T-helper 2 cell treated with Interferon-gamma antibody and Interleukin-4, amounts not matched to agents 5 μg/mL and 100 μg/mL, for 36 hours (primary cell): Measurements from ENCODE around the gene BLOC1S2.

ENCODE experiments used
- DNase-seq: peaks from one replicate; pipeline ENCODE4 v3.0.0; 2021; ENCODE audit warnings: low spot score
- H3K27ac Mint-ChIP-seq: one replicate; pipeline ENCODE4 v1.8.0; 2021; ENCODE audit warnings: mild to moderate bottlenecking, mixed read lengths
- H3K27me3 Mint-ChIP-seq: one replicate; pipeline ENCODE4 v1.8.0; 2021; ENCODE audit warnings: low read depth, mixed read lengths
- H3K36me3 Mint-ChIP-seq: one replicate; pipeline ENCODE4 v1.8.0; 2021; ENCODE audit warnings: low read depth, mixed read lengths
- H3K4me1 Mint-ChIP-seq: one replicate; pipeline ENCODE4 v1.8.0; 2021; ENCODE audit warnings: low read depth, mixed read lengths
- H3K4me3 Mint-ChIP-seq: one replicate; pipeline ENCODE4 v1.8.0; 2022; ENCODE audit warnings: mild to moderate bottlenecking, moderate library complexity, mixed read lengths
- H3K9me3 Mint-ChIP-seq: one replicate; pipeline ENCODE4 v1.8.0; 2021; ENCODE audit warnings: mixed read lengths

The BLOC1S2 gene

GRCh38 chr10:100267239-100268104 lies 19.0 kb downstream of the BLOC1S2 start, which contains the start of gene CWF19L1:
Gene CWF19L1 (minus strand): TSS chr10:100267638. CDS start chr10:100267593, 45 bp downstream.
- Mint-ChIP-seq H3K9me3 (no peaks in the 10 kb centered on the region), H3K4me1 (peaks cover 16% of the 10 kb centered on the region), H3K4me3 (peak within 1 kb of the TSS; percentile 100), H3K27me3 (no peaks in the 10 kb centered on the region), H3K36me3 (peaks cover 3% of the 10 kb centered on the region), H3K27ac (peak within 1 kb of the TSS; percentile 99)
- peak; percentile 78 for DNase-seq

DNA sequence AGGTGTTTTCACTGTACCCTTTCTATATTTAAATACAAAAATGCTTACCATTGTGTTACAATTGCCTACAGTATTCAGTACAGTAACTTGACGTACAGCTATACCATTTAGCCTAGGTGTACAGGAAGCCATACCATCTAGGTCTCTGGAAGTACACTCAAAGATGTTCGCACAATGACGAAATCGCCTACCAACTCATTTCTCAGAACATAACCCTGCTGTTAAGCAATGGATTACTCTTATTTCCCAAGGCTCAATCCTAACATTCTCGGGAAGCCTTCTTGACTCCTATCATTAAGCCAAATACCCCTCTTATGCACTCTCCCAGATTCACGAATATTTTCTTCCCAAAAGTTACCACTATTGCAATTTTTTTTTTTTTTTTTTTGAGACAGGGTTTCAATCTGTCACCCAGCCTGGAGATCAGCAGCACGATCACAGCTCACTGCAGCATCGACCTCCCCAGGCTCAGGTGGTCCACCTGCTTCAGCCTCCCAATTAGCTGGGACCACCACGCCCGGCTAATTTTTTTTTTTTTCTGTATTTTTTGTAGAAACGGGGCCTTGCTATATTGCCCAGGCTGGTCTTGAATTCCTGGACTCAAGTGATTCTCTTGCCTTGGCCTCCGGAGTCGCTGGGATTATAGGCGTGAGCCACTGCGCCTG lies 20.5 kb downstream of the BLOC1S2 start:
- peaks cover 10% of the 10 kb centered on the region for H3K36me3 Mint-ChIP-seq
- no peaks in the 10 kb centered on the region for H3K27me3 Mint-ChIP-seq
- H3K27ac Mint-ChIP-seq: peak overlapping the region; percentile 34
- H3K4me3 Mint-ChIP-seq: peak overlapping the region; percentile 100
- DNase-seq: no peak
- H3K4me1 Mint-ChIP-seq: peaks cover 21% of the 10 kb centered on the region
- no peaks in the 10 kb centered on the region for H3K9me3 Mint-ChIP-seq

GRCh38 chr10:100254191-100254590 lies 32.3 kb downstream of the BLOC1S2 start:
- Mint-ChIP-seq H3K27me3 (no peaks in the 10 kb centered on the region), H3K27ac (no peak overlapping the region), H3K4me1 (no peaks in the 10 kb centered on the region), H3K4me3 (no peak overlapping the region), H3K36me3 (peaks cover 58% of the 10 kb centered on the region), H3K9me3 (no peaks in the 10 kb centered on the region)
- no peak for DNase-seq

DNA sequence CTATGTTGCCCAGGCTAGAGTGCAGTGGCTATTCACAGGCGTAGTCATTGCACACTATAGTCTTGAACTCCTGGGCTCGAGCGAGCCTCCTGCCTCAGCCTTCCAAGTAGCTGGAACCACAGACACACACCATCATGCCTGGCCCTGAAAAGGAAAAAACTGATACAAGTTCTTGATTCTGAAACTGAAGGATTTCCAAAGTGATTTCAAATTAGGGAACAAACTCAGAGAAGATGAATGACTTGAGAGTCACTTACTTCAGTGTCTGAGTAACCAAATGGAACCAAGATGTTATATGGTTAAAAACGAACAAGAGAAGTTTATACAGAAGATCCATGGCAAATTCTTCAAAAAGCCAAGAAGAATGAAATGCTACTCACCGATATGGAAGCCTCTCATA lies 33.4 kb downstream of the BLOC1S2 start:
- Mint-ChIP-seq H3K36me3 (peaks cover 55% of the 10 kb centered on the region), H3K4me3 (no peak overlapping the region), H3K4me1 (no peaks in the 10 kb centered on the region), H3K27me3 (no peaks in the 10 kb centered on the region), H3K27ac (no peak overlapping the region), H3K9me3 (no peaks in the 10 kb centered on the region)
- DNase-seq: no peak

GRCh38 chr10:100248820-100249219 lies 37.7 kb downstream of the BLOC1S2 start:
- H3K27ac Mint-ChIP-seq: no peak overlapping the region

GRCh38 chr10:100245484-100246220 lies 40.8 kb downstream of the BLOC1S2 start:
- Mint-ChIP-seq H3K27ac (no peak overlapping the region), H3K9me3 (no peaks in the 10 kb centered on the region), H3K4me1 (peaks cover 3% of the 10 kb centered on the region), H3K27me3 (no peaks in the 10 kb centered on the region), H3K36me3 (peaks cover 48% of the 10 kb centered on the region), H3K4me3 (no peak overlapping the region)
- no peak for DNase-seq

More at GRCh38 chr10:100248820-100249219, 37.7 kb downstream of the BLOC1S2 start:
- H3K9me3 Mint-ChIP-seq: no peaks in the 10 kb centered on the region
- no peaks in the 10 kb centered on the region for H3K4me1 Mint-ChIP-seq
- no peak for DNase-seq
- H3K27me3 Mint-ChIP-seq: no peaks in the 10 kb centered on the region
- peaks cover 40% of the 10 kb centered on the region for H3K36me3 Mint-ChIP-seq
- no peak overlapping the region for H3K4me3 Mint-ChIP-seq

- no peak overlapping the region for H3K4me3 Mint-ChIP-seq
- peaks cover 7% of the 10 kb centered on the region for H3K4me1 Mint-ChIP-seq
- no peaks in the 10 kb centered on the region for H3K9me3 Mint-ChIP-seq
- H3K27ac Mint-ChIP-seq: no peak overlapping the region
- no peak for DNase-seq
- no peaks in the 10 kb centered on the region for H3K27me3 Mint-ChIP-seq
- H3K36me3 Mint-ChIP-seq: peaks cover 59% of the 10 kb centered on the region
These were observed 46.6 kb downstream of the BLOC1S2 start for GRCh38 chr10:100239851-100240250.

DNA sequence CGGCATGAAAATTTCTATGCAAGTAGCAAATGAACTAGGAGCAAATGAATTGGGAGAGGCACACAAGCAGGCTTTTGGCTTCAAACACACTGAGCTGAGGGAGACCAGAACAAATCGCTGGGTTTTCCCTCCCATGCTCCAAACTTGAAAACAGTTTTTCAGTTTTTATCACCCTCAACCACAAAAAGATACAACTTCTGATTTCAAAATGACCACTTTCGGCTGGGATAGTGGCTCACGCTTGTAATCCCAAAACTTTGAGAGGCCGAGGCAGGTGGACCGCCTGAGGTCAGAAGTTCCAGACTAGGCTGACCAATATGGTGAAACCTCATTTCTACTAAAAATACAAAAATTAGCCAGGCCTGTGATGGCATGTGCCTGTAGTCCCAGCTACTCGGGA lies 48.1 kb downstream of the BLOC1S2 start:
- Mint-ChIP-seq H3K9me3 (no peaks in the 10 kb centered on the region), H3K4me3 (no peak overlapping the region), H3K4me1 (peaks cover 7% of the 10 kb centered on the region), H3K27ac (no peak overlapping the region), H3K36me3 (peaks cover 56% of the 10 kb centered on the region), H3K27me3 (no peaks in the 10 kb centered on the region)
- DNase-seq: no peak

DNA sequence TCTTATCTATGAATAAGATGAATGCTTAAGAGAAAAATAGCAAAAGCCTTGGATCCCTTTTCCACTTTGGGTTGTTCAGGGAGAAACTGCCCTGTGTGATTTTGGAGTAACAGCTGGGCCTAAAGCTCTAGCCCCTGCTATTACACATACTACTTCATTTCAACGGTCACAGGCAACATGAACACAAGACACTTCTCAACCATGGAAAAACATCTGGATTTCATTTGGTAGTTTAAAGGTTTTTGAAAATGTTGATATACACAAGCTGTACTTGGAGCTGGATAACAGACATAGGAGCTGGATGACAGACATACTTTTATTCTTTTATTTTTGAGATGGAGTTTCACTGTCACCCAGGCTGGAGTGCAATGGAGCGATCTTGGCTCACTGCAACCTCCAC lies 54.4 kb downstream of the BLOC1S2 start:
- Mint-ChIP-seq H3K4me3 (no peak overlapping the region), H3K36me3 (peaks cover 35% of the 10 kb centered on the region)

GRCh38 chr10:100229819-100230422 lies 56.6 kb downstream of the BLOC1S2 start:
- Mint-ChIP-seq H3K4me3 (peak overlapping the region; percentile 92), H3K27ac (peak overlapping the region; percentile 84), H3K4me1 (peaks cover 23% of the 10 kb centered on the region), H3K27me3 (no peaks in the 10 kb centered on the region), H3K36me3 (peaks cover 26% of the 10 kb centered on the region), H3K9me3 (no peaks in the 10 kb centered on the region)
- no peak for DNase-seq

More for the DNA sequence above, 54.4 kb downstream of the BLOC1S2 start:
- DNase-seq: no peak
- peaks cover 16% of the 10 kb centered on the region for H3K4me1 Mint-ChIP-seq
- no peak overlapping the region for H3K27ac Mint-ChIP-seq
- H3K9me3 Mint-ChIP-seq: no peaks in the 10 kb centered on the region
- no peaks in the 10 kb centered on the region for H3K27me3 Mint-ChIP-seq

DNA sequence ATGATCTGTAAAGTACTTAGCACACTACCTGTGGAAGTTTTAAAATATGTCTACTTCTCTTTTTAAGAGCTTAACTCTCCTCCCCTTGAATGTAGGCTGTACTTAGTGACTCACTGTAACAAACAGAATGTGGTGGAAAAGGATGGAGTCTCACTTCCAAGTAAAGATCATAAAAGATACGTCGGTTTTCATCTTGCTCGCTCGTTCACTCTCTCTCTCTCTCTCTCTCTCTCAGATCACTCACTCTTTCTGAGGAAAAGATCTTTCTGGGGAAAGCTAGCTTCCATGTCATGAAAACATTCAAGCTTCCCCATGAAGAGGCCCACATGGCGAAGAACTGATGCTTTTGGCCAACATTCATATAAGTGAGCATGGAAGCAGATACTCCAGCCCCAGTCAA lies 62.6 kb downstream of the BLOC1S2 start:
- Mint-ChIP-seq H3K9me3 (no peaks in the 10 kb centered on the region), H3K4me3 (no peak overlapping the region), H3K4me1 (peaks cover 17% of the 10 kb centered on the region), H3K36me3 (peaks cover 39% of the 10 kb centered on the region), H3K27ac (no peak overlapping the region), H3K27me3 (no peaks in the 10 kb centered on the region)
- no peak for DNase-seq
